GM21360 (cell line): ENCODE data around the gene HOXC6.
"Not testable (repeated sequence)": the region's sequence is repeated elsewhere in the genome, so short reads cannot be mapped to it uniquely, and the experiment has no call there.

Experiments used
- ATAC-seq: cut with Tn5 transposase; IDR thresholded peaks from one replicate; pipeline ENCODE4 v1.9.1; 2021; ENCODE audit warnings: mild to moderate bottlenecking, moderate library complexity; ENCODE audit not compliant: unreplicated experiment

Gene HOXC6

GRCh38 chr12:54079115-54079514, 50.9 kb downstream of the HOXC6 start:
- ATAC-seq = not testable (repeated sequence)
